HG03103 (cell line): ENCODE results near the gene CRHR2.

Source experiments
- ATAC-seq: cut with Tn5 transposase; IDR thresholded peaks from one replicate; pipeline ENCODE4 v1.9.1; 2021; ENCODE audit warnings: low read depth; ENCODE audit not compliant: unreplicated experiment

CRHR2 gene

GRCh38 chr7:30683816-30684215, 1.6 kb upstream of the CRHR2 start:
- no peak for ATAC-seq

GRCh38 chr7:30683306-30683705, 1.1 kb upstream of the CRHR2 start:
- ATAC-seq, result no peak

GRCh38 chr7:30681815-30682211, 443 bp downstream of the CRHR2 start:
- ATAC-seq, result no peak

- no peak for ATAC-seq
These were observed 892 bp downstream of the CRHR2 start for GRCh38 chr7:30681331-30681797.

GRCh38 chr7:30679664-30680063, 2.6 kb downstream of the CRHR2 start:
- no peak for ATAC-seq

GRCh38 chr7:30678805-30679204, 3.5 kb downstream of the CRHR2 start:
- no peak for ATAC-seq

- no peak for ATAC-seq
These were observed 7.4 kb downstream of the CRHR2 start for GRCh38 chr7:30674876-30675275.

- ATAC-seq, result no peak
These were observed 7.8 kb downstream of the CRHR2 start for GRCh38 chr7:30674420-30674819.

- ATAC-seq, result no peak
These were observed 10.3 kb downstream of the CRHR2 start for GRCh38 chr7:30671793-30672465.

GRCh38 chr7:30668102-30668501, 14.2 kb downstream of the CRHR2 start:
- ATAC-seq, result no peak

- ATAC-seq, result no peak
These were observed 15.1 kb downstream of the CRHR2 start for GRCh38 chr7:30667172-30667571.

GRCh38 chr7:30665449-30665848, 16.8 kb downstream of the CRHR2 start:
- no peak for ATAC-seq

GRCh38 chr7:30665043-30665442, 17.2 kb downstream of the CRHR2 start:
- ATAC-seq, result no peak

- no peak for ATAC-seq
These were observed 17.9 kb downstream of the CRHR2 start for GRCh38 chr7:30664184-30664885.

- no peak for ATAC-seq
These were observed 18.8 kb downstream of the CRHR2 start for GRCh38 chr7:30663414-30663813.

GRCh38 chr7:30662431-30662939, 19.8 kb downstream of the CRHR2 start:
- no peak for ATAC-seq

- no peak for ATAC-seq
These were observed 20.3 kb downstream of the CRHR2 start for GRCh38 chr7:30661926-30662325.

GRCh38 chr7:30660331-30661255, 21.7 kb downstream of the CRHR2 start:
- ATAC-seq, result no peak

GRCh38 chr7:30659312-30659711, 22.9 kb downstream of the CRHR2 start:
- ATAC-seq, result no peak

- ATAC-seq, result no peak
These were observed 23.7 kb downstream of the CRHR2 start for GRCh38 chr7:30658479-30659074.

GRCh38 chr7:30657131-30657530, 25.1 kb downstream of the CRHR2 start:
- ATAC-seq, result no peak
